ENCODE measurements around the gene SLC22A16. TPM values are rescaled to one million over a fixed set of nuclear protein-coding genes. Genes with fewer than 3 reads are reported as not detected.

SLC22A16 gene
- total RNA-seq, 2 donors from 2014 or later: not detected

DNA sequence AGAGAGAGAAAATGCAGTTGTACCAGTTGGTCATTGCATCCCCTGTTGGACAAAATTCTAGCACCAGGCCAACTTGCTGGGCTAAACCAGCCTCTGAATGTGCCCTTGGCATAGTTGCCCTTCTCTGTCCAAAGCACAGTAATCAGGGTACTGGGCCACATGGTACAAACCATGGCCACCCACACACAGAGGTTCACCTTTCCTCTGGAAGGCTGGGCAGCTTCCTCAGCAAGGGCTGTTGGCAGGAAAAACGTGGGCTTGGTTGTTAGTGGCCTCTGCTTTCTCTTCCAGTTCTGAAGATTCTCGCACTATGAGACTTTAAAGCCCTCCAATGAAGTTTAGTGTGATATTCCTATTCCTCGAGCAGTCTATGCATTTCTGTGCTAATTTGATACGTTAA lies 61.7 kb downstream of the SLC22A16 start:
- Histone ChIP-seq H3K36me3 (replicated peaks in 1 of 2; ENCODE audit: insufficient read depth in 1 of 2, low read depth in 2 of 2) (no peaks in the 10 kb centered on the region), H3K9me3 (no peaks in the 10 kb centered on the region), H3K27me3 (no peaks in the 10 kb centered on the region), H3K27ac (peak overlapping the region; percentile 76 to 81 (median 79)), H3K4me3 (no peak overlapping the region), H3K4me1 (peaks cover 23% of the 10 kb centered on the region)
- DNase-seq (no peak), ATAC-seq (no peak)
- 57 to 63% methylated on average over 4 of the region's 4 CpGs for WGBS, 2 donors
- intact Hi-C loops (cut with DNase I): no loop called here
- TF ChIP-seq, protein P1, sequence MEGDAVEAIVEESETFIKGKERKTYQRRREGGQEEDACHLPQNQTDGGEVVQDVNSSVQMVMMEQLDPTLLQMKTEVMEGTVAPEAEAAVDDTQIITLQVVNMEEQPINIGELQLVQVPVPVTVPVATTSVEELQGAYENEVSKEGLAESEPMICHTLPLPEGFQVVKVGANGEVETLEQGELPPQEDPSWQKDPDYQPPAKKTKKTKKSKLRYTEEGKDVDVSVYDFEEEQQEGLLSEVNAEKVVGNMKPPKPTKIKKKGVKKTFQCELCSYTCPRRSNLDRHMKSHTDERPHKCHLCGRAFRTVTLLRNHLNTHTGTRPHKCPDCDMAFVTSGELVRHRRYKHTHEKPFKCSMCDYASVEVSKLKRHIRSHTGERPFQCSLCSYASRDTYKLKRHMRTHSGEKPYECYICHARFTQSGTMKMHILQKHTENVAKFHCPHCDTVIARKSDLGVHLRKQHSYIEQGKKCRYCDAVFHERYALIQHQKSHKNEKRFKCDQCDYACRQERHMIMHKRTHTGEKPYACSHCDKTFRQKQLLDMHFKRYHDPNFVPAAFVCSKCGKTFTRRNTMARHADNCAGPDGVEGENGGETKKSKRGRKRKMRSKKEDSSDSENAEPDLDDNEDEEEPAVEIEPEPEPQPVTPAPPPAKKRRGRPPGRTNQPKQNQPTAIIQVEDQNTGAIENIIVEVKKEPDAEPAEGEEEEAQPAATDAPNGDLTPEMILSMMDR (IDR thresholded peaks at IDR 0.05): no peak
- TF ChIP-seq POLR2A (IDR thresholded peaks at IDR 0.05): no peak

DNA sequence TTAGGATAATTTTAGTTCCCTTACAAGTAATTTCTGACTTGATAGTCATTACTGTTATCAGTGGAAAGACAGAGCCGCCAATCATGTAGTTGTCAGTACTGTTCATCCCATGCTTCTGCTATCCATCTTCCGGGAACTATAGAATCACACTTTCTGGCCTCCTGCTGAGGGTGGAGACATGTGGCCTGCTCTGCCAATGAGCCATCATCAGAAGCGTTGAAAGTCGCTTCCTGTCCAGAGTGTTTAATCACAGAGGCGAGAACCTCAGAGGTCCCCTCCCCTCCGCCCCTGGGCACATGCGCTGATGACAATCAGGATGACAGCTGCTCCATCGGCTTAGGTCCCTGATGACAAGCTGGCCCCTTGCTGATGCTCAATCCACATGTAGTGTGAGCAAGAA lies 64.1 kb downstream of the SLC22A16 start:
- Histone ChIP-seq H3K4me3 (no peak overlapping the region), H3K9me3 (no peaks in the 10 kb centered on the region), H3K4me1 (peaks cover 23% of the 10 kb centered on the region), H3K27me3 (no peaks in the 10 kb centered on the region), H3K36me3 (replicated peaks in 1 of 2; ENCODE audit: insufficient read depth in 1 of 2, low read depth in 2 of 2) (no peaks in the 10 kb centered on the region), H3K27ac (no peak overlapping the region)
- no peak for TF ChIP-seq POLR2A (IDR thresholded peaks at IDR 0.05)
- TF ChIP-seq, protein P1 (IDR thresholded peaks at IDR 0.05): no peak
- ATAC-seq (no peak), DNase-seq (no peak)
- intact Hi-C loops (cut with DNase I): no loop called here
- 85 to 90% methylated on average over 5 to 8 of the region's 8 CpGs for WGBS, 2 donors

DNA sequence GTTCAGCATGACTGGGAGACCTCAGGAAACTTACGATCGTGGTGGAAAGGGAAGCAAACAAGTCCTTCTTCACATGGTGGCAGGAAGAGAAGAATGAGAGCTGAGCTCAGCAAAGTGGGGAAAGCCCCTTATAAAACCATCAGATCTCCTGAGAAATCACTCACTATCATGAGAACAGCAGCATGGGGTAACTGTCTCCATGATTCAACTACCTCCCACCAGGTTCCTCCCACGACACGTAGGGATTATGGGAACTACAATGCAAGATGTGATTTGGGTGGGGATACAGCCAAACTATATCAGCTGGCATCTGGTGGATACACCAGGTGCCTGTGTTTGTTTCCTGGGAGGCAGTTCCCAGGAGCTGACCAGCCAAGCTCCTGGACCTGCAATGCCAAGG lies 65.9 kb downstream of the SLC22A16 start:
- Histone ChIP-seq H3K36me3 (replicated peaks in 1 of 2; ENCODE audit: insufficient read depth in 1 of 2, low read depth in 2 of 2) (no peaks in the 10 kb centered on the region), H3K27me3 (no peaks in the 10 kb centered on the region), H3K27ac (no peak overlapping the region), H3K9me3 (no peaks in the 10 kb centered on the region), H3K4me3 (no peak overlapping the region), H3K4me1 (peaks cover 19% of the 10 kb centered on the region)
- intact Hi-C loops (cut with DNase I): no loop called here
- ATAC-seq (no peak), DNase-seq (peak in 1 of 4 donors; percentile 32)
- WGBS, 2 donors: 36 to 51% methylated on average over 4 of the region's 4 CpGs
- no peak for TF ChIP-seq POLR2A (IDR thresholded peaks at IDR 0.05)
- TF ChIP-seq, protein P1 (IDR thresholded peaks at IDR 0.05): no peak

DNA sequence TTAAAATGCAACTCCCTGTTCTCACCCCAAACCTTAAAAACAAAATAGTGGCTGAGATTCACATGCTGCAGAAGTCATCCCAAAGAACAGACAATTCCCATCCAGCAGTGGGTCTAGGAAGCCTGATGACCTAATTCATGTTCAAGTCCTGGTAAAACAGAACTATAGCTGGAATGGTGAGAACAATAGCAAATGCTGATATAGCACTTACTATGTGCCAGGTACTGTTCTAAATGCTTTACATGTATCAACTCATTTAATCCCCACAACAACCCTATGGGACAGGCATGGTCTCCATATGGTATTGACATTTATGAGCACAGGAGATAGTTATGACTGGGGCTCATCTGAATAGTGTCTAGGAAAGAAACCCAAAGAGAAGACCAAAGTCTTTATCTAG lies 66.6 kb downstream of the SLC22A16 start:
- DNase-seq: no peak
- no peak overlapping the region for H3K27ac ChIP-seq
- H3K9me3 ChIP-seq: no peaks in the 10 kb centered on the region
- TF ChIP-seq, protein P1 (IDR thresholded peaks at IDR 0.05): no peak
- TF ChIP-seq POLR2A (IDR thresholded peaks at IDR 0.05): no peak
- no peaks in the 10 kb centered on the region for H3K36me3 ChIP-seq (replicated peaks in 1 of 2; ENCODE audit: insufficient read depth in 1 of 2, low read depth in 2 of 2)
- no peaks in the 10 kb centered on the region for H3K27me3 ChIP-seq
- ATAC-seq: no peak
- H3K4me3 ChIP-seq: no peak overlapping the region
- H3K4me1 ChIP-seq: peaks cover 15% of the 10 kb centered on the region
- intact Hi-C loops (cut with DNase I): no loop called here

DNA sequence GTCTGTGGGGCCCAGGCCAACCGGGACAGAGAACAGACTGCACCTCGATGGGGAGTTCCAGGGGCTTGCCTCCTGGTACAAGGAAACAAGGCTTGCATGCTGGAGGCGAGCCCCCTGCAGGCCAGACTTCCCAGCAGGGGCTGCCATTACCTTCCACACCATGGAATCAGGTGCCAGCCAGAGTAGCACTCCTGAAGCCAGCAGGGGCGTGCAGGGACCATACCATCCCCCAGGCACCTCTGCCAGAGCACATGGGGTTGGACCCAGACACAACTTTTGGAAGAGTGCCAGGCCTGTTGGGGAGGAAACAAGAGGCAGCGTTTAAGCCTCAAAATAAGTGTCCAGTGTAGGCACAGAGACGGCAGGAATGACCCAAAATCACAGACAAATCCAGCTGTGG lies 67.5 kb downstream of the SLC22A16 start:
- no peaks in the 10 kb centered on the region for H3K9me3 ChIP-seq
- peaks cover 7% of the 10 kb centered on the region for H3K4me1 ChIP-seq
- DNase-seq (no peak), ATAC-seq (no peak)
- no peaks in the 10 kb centered on the region for H3K36me3 ChIP-seq (replicated peaks in 1 of 2; ENCODE audit: insufficient read depth in 1 of 2, low read depth in 2 of 2)
- TF ChIP-seq, protein P1 (IDR thresholded peaks at IDR 0.05): no peak
- TF ChIP-seq POLR2A (IDR thresholded peaks at IDR 0.05): no peak
- no peaks in the 10 kb centered on the region for H3K27me3 ChIP-seq
- 87 to 90% methylated on average over 4 to 6 of the region's 6 CpGs for WGBS, 2 donors
- no peak overlapping the region for H3K4me3 ChIP-seq
- intact Hi-C loops (cut with DNase I): no loop called here
- no peak overlapping the region for H3K27ac ChIP-seq
